ENCODE measurements around the gene SYNM.
"Not testable (repeated sequence)": the region's sequence is repeated elsewhere in the genome, so short reads cannot be mapped to it uniquely, and the experiment has no call there.

The SYNM gene

GRCh38 chr15:99100245-99101173, 4.4 kb upstream of the SYNM start:
- H3K4me3 ChIP-seq (ENCODE audit: low read length): peak overlapping the region; percentile 23
- no peak for DNase-seq (ENCODE audit: low read depth, low spot score)

DNA sequence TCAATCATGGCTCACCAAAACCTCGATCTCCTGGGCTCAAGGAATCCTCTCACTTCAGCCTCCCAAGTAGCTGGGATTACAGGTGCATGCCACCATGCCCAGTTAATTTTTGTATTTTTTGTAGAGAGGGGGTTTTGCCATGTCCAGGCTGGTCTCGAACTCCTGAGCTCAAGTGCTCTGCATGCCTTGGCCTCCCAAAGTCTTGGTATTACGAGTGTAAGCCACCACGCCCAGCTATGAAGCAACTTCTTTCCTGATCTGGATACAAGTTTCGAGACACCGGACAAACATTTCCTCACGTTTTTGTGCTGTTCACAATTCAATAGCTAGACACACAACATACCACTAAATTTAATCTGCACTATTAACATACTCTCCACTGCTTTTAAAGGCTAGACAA, 3.4 kb upstream of the SYNM start:
- no peak for DNase-seq (ENCODE audit: low read depth, low spot score)
- H3K4me3 ChIP-seq (ENCODE audit: low read length): no peak overlapping the region

GRCh38 chr15:99102332-99103235, 2.3 kb upstream of the SYNM start:
- H3K4me3 ChIP-seq (ENCODE audit: low read length): no peak overlapping the region
- DNase-seq (ENCODE audit: low read depth, low spot score): no peak

DNA sequence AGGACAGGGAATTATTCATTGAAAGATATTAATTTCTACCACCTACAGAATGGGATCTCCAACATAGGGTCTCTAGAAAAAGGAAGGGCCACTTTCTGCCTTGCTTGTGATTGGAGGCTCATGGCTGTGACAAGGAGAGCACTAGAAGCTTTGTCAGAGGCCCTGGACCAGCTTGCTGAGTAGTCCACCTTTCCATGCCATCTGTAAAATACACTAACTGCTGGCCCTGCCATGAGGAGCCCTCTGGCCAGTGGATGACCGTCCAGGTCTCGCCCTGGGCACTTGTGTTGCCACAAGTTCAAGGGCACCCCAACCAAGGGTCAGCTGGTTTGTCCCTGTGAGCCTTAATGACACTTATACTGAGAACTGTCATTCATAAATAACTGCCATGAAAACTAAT, 1.6 kb upstream of the SYNM start:
- no peak for DNase-seq (ENCODE audit: low read depth, low spot score)
- no peak overlapping the region for H3K4me3 ChIP-seq (ENCODE audit: low read length)

- peak; percentile 29 for DNase-seq (ENCODE audit: low read depth, low spot score)
- H3K4me3 ChIP-seq (ENCODE audit: low read length): peak overlapping the region; percentile 23
These were observed 848 bp downstream of the SYNM start for GRCh38 chr15:99105514-99106341.

DNA sequence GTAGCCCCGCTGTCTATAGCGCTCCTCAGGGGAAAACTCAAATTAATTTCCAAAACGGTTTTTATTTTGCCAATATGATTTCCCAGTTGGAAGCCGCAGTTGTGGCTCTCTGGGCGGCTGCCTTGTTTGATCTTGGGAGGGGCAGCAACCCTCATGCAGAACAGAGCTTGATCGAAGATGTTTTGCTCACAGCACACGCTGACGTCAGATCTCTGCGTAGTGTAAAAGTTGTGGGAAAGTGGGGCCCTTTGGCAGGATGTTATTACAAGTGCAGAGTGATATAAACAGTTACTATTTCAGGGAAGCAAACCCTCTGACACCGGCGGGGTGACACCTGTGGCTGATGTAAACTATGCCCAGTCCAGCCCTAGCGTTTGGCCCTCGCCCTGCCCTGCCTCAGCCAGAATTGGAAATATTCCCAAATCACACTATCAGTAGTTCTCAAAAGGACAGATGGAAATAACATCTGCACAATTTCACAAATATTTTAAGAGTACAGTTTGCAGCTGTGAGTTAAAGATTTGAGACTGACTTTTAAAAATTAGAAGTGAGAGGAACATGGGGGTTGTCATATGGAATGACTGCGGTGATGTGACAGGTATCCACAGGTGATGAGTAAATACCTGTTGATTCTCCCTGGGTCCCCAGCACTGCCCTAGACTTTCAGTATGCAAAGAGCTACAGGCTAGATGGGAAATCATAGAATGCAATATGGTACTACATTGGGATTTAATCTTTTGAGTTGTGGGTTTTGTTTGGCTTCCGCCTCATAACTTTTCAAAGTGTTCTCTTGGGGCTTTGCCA, 1.7 kb downstream of the SYNM start:
- DNase-seq (ENCODE audit: low read depth, low spot score): peak; percentile 17
- no peak overlapping the region for H3K4me3 ChIP-seq (ENCODE audit: low read length)

- no peak overlapping the region for H3K4me3 ChIP-seq (ENCODE audit: low read length)
- DNase-seq (ENCODE audit: low read depth, low spot score): no peak
These were observed 4.1 kb downstream of the SYNM start for GRCh38 chr15:99108993-99109392.

- DNase-seq (ENCODE audit: low read depth, low spot score): no peak
- no peak overlapping the region for H3K4me3 ChIP-seq (ENCODE audit: low read length)
These were observed 4.7 kb downstream of the SYNM start for GRCh38 chr15:99109555-99110021.

- no peak overlapping the region for H3K4me3 ChIP-seq (ENCODE audit: low read length)
- no peak for DNase-seq (ENCODE audit: low read depth, low spot score)
These were observed 5.2 kb downstream of the SYNM start for GRCh38 chr15:99110093-99110492.

DNA sequence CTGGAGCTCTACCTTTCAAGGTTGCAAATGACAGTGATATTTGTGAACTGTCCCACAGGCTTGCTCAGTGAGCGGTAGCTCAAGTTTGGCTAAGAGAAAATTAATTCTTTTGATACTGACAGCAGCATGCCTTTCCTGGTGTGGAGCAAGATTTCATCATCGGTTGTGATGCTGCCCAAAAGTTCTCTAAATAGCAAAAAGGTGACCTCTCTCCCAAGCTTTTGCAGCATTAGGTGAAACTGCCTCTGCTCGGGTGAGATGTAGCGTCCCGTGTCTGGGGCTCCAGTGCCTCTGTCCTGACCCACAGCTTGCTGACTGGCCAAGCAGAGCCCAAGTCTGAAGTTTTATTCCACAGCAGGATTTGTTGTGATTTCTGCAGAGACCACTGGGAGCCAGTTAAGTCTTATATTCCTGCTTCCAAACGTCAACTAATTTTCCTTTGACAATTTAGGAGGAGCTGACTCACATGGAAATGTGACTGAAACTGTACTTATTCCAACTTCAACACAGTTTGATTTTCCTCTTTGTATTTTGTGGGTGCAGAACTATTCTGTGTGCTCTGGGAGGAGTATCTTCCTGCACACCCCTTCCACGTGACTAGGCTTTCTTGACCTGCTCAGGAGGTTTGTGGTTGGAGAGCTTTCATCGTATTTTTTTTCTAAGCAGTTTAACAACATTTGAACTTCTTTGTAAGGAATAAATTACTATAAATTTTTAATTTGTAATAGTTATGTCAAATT, 5.9 kb downstream of the SYNM start:
- H3K4me3 ChIP-seq (ENCODE audit: low read length): no peak overlapping the region
- DNase-seq (ENCODE audit: low read depth, low spot score): peak; percentile 52

- DNase-seq (ENCODE audit: low read depth, low spot score); H3K4me3 ChIP-seq (ENCODE audit: low read length): not testable (repeated sequence)
These were observed 6.8 kb downstream of the SYNM start for GRCh38 chr15:99111641-99112040.

GRCh38 chr15:99113547-99114271, 8.8 kb downstream of the SYNM start:
- no peak for DNase-seq (ENCODE audit: low read depth, low spot score)
- H3K4me3 ChIP-seq (ENCODE audit: low read length): no peak overlapping the region

- no peak overlapping the region for H3K4me3 ChIP-seq (ENCODE audit: low read length)
- DNase-seq (ENCODE audit: low read depth, low spot score): no peak
These were observed 9.8 kb downstream of the SYNM start for GRCh38 chr15:99114511-99115299.

- DNase-seq (ENCODE audit: low read depth, low spot score): no peak
- H3K4me3 ChIP-seq (ENCODE audit: low read length): no peak overlapping the region
These were observed 10.7 kb downstream of the SYNM start for GRCh38 chr15:99115300-99116215.

DNA sequence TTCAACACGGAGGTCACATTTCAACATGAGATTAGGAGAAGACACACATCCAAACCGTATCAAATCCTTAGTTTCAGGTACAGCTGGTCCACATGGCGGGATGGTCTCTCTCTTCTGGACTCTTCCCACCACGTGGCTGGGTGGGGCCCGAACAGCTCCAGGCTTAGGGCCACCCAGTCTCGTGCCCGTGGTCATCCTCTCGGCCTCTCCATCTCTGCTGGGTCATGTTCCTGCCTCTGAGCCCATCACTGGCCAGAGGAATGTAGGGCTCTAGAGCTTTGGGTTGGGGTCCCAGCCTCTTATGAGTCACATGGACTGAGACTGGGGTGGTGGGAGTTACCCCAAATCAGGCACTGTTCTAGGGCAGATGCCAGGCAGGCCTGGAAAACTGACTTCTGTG, 12.2 kb downstream of the SYNM start:
- DNase-seq (ENCODE audit: low read depth, low spot score): no peak
- H3K4me3 ChIP-seq (ENCODE audit: low read length): no peak overlapping the region
